SU-DHL-6 (cell line): ENCODE results near the gene DNAH9.

ENCODE experiments used
- H2AFZ ChIP-seq: fragments of 200-600 bp; sonication (generic); 2 replicates; pipeline ENCODE4 v1.6.1; 2014; ENCODE audit warnings: low read depth, mild to moderate bottlenecking, moderate library complexity, mixed read lengths, antibody characterized with exemption, low read length; ENCODE audit not compliant: severe bottlenecking
- H3F3A ChIP-seq: fragments of 200-600 bp; shearing (Covaris generic); 2 replicates; pipeline ENCODE4 v1.6.0; 2016; ENCODE audit warnings: antibody characterized with exemption, mild to moderate bottlenecking; ENCODE audit not compliant: insufficient read depth
- H3K27ac ChIP-seq: fragments of 200-600 bp; sonication (generic); 2 replicates; pipeline ENCODE4 v1.5.1; 2016; ENCODE audit warnings: low read depth, mild to moderate bottlenecking, low read length, moderate library complexity, mixed read lengths
- H3K27me3 ChIP-seq: fragments of 200-600 bp; sonication (generic), shearing (Covaris generic); 2 replicates; pipeline ENCODE4 v1.6.0; 2014; ENCODE audit warnings: mild to moderate bottlenecking, low read length
- H3K36me3 ChIP-seq: fragments of 200-600 bp; sonication (generic); 2 replicates; pipeline ENCODE4 v1.6.1; 2014; ENCODE audit warnings: mild to moderate bottlenecking, low read length, mixed read lengths
- H3K4me2 ChIP-seq: fragments of 300-600, 200-600 bp; shearing (Covaris generic), sonication (generic); 2 replicates; pipeline ENCODE4 v1.6.0; 2014; ENCODE audit warnings: low read length, low read depth, mild to moderate bottlenecking; ENCODE audit not compliant: poor library complexity, severe bottlenecking
- H3K4me3 ChIP-seq: fragments of 200-600 bp; sonication (generic); 2 replicates; pipeline ENCODE4 v1.5.1; 2014; ENCODE audit warnings: antibody characterized with exemption, low read length, mild to moderate bottlenecking, mixed read lengths; ENCODE audit not compliant: insufficient read depth, poor library complexity, severe bottlenecking
- H3K79me2 ChIP-seq: fragments of 200-600 bp; sonication (generic); 2 replicates; pipeline ENCODE4 v1.6.1; 2014; ENCODE audit warnings: mild to moderate bottlenecking, low read length, moderate library complexity; ENCODE audit not compliant: insufficient read depth
- H3K9ac ChIP-seq: fragments of 200-600 bp; sonication (generic); 2 replicates; pipeline ENCODE4 v1.7.0; 2014; ENCODE audit warnings: mild to moderate bottlenecking, low read length
- H3K9me2 ChIP-seq: fragments of 200-600 bp; sonication (generic); replicated peaks from 2 replicates; pipeline ENCODE4 v1.6.1; 2014; ENCODE audit warnings: low read length; ENCODE audit not compliant: insufficient read depth
- H3K9me3 ChIP-seq: fragments of 200-600 bp; sonication (generic); 2 replicates; pipeline ENCODE4 v1.6.1; 2014; ENCODE audit warnings: low read length, mixed read lengths; ENCODE audit not compliant: insufficient read depth
- H4K20me1 ChIP-seq: fragments of 200-600 bp; sonication (generic); 2 replicates; pipeline ENCODE4 v1.6.1; 2014; ENCODE audit warnings: low read depth, mild to moderate bottlenecking, antibody characterized with exemption, low read length, moderate library complexity, mixed read lengths
- EZH2phosphoT487 ChIP-seq: fragments of 200-600 bp; sonication (generic), shearing (Covaris generic); conservative IDR thresholded peaks from 2 replicates; pipeline ENCODE4 v1.6.1; 2018; ENCODE audit warnings: mild to moderate bottlenecking, antibody characterized with exemption, low read length, moderate library complexity, mixed read lengths
- TF ChIP-seq, protein P1 (sequence below): fragments of 200-600 bp; sonication (generic); IDR thresholded peaks from one replicate; pipeline ENCODE4 v1.5.1; 2017; ENCODE audit warnings: antibody characterized with exemption, mild to moderate bottlenecking, low read length, moderate library complexity; ENCODE audit not compliant: insufficient read depth, poor library complexity, severe bottlenecking

Gene DNAH9

DNA sequence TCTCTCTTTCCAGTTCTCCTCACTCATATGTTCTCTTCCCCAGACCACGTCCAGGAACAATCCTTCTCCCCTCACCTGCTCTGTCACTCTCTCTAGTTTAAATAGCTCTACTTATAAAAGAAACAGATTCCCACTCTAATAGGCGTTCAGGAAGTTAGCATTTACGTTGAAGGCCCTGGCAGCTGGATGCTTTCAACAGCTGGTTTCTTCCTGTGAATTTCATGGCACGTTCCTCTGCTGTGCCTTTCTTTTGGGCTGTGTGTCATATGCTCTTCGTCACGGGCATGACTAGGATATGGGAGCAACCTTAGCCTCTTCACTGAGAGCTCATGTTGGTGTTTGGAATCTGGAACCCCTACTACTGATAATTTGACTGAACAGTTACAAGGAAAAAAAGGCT, 325.8 kb downstream of the DNAH9 start:
- no peak overlapping the region for H3K4me2 ChIP-seq
- no peak overlapping the region for H2AFZ ChIP-seq
- H3F3A ChIP-seq: no peaks in the 10 kb centered on the region
- no peak overlapping the region for H3K4me3 ChIP-seq
- no peak overlapping the region for H3K27ac ChIP-seq
- no peaks in the 10 kb centered on the region for H4K20me1 ChIP-seq
- no peaks in the 10 kb centered on the region for H3K9me3 ChIP-seq
- H3K27me3 ChIP-seq: no peaks in the 10 kb centered on the region
- no peak overlapping the region for H3K9ac ChIP-seq
- no peaks in the 10 kb centered on the region for H3K36me3 ChIP-seq
- TF ChIP-seq EZH2phosphoT487: no peak
- TF ChIP-seq, protein P1, sequence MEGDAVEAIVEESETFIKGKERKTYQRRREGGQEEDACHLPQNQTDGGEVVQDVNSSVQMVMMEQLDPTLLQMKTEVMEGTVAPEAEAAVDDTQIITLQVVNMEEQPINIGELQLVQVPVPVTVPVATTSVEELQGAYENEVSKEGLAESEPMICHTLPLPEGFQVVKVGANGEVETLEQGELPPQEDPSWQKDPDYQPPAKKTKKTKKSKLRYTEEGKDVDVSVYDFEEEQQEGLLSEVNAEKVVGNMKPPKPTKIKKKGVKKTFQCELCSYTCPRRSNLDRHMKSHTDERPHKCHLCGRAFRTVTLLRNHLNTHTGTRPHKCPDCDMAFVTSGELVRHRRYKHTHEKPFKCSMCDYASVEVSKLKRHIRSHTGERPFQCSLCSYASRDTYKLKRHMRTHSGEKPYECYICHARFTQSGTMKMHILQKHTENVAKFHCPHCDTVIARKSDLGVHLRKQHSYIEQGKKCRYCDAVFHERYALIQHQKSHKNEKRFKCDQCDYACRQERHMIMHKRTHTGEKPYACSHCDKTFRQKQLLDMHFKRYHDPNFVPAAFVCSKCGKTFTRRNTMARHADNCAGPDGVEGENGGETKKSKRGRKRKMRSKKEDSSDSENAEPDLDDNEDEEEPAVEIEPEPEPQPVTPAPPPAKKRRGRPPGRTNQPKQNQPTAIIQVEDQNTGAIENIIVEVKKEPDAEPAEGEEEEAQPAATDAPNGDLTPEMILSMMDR: no peak
- no peaks in the 10 kb centered on the region for H3K9me2 ChIP-seq
- no peaks in the 10 kb centered on the region for H3K79me2 ChIP-seq

DNA sequence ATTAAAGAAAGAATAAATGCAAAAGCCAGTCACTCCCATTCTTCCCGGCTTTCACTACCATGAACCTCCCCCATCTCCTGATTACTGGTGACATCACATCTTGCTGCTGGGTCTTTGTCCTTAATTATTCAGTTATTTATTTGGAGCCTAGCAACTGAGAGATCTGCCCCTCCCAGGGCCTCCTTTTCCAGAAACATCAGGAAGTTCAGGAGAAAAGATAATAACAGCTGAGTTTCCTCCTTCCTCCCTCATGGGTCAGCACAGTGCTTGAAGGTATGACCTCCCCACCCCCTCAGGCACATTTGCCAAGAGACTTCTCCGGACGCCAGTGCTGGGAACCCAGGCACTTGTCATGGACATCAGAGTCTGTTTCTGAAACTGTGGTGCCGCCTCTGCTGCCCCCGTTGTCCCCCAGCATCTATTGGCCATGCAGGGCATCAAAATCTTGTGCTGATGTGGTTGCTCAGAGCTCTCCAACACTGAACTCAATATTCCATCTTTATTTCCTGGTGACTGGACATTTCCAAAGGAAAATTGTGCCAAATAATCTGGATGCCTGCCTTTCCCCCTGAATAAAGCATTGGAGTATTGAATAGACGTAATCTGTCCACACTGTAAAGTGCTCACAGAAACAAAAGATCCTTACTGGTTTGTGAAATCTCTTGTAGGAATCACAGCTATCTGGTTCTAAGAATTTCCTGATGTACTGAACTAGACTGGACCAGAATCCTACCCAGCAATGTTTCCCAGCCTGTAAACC, 327.2 kb downstream of the DNAH9 start:
- no peaks in the 10 kb centered on the region for H3K27me3 ChIP-seq
- no peak overlapping the region for H3K4me2 ChIP-seq
- H2AFZ ChIP-seq: no peak overlapping the region
- H3K27ac ChIP-seq: no peak overlapping the region
- no peaks in the 10 kb centered on the region for H4K20me1 ChIP-seq
- TF ChIP-seq, protein P1: no peak
- TF ChIP-seq EZH2phosphoT487: no peak
- no peak overlapping the region for H3K9ac ChIP-seq
- H3K79me2 ChIP-seq: no peaks in the 10 kb centered on the region
- no peak overlapping the region for H3K4me3 ChIP-seq
- H3K9me2 ChIP-seq: no peaks in the 10 kb centered on the region
- no peaks in the 10 kb centered on the region for H3K9me3 ChIP-seq
- H3K36me3 ChIP-seq: no peaks in the 10 kb centered on the region
- H3F3A ChIP-seq: no peaks in the 10 kb centered on the region

DNA sequence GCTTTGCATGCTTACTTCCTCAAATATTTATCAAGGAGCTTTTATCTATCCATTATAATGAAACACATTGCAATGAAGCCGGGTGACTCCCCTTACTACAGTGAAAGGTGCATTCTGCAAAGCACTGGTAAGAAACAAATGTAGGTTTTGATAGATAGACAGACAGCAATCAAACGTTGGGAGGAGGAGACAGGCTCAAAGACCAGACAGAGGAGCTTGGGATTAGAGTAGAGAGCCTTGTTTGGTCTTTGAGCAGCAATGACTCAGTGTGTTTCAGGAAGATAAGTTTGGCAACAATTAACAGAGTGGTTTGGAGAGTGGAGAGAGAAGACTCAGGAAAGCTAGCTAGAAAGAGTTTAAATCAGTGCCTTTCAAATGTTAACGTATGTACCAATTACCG, 330.2 kb downstream of the DNAH9 start:
- Histone ChIP-seq H3K27ac (no peak overlapping the region), H3K9me3 (no peaks in the 10 kb centered on the region), H3K9ac (no peak overlapping the region), H3F3A (no peaks in the 10 kb centered on the region), H2AFZ (no peak overlapping the region), H3K9me2 (no peaks in the 10 kb centered on the region), H3K4me2 (no peak overlapping the region), H4K20me1 (no peaks in the 10 kb centered on the region), H3K79me2 (no peaks in the 10 kb centered on the region), H3K4me3 (no peak overlapping the region), H3K27me3 (no peaks in the 10 kb centered on the region), H3K36me3 (no peaks in the 10 kb centered on the region)
- TF ChIP-seq EZH2phosphoT487: no peak
- TF ChIP-seq, protein P1: no peak
